Fibroblast of upper back skin (primary cell): ENCODE results near the gene GLCCI1.

Experiments used
- DNase-seq: peaks from one replicate; pipeline ENCODE4 v3.0.0-alpha.2; 2013

Gene GLCCI1

GRCh38 chr7:8134089-8134733 is 165.6 kb downstream of the GLCCI1 start:
- no peak for DNase-seq

- no peak for DNase-seq
Measured at GRCh38 chr7:8135417-8135816, 166.8 kb downstream of the GLCCI1 start.

GRCh38 chr7:8136051-8136730 is 167.6 kb downstream of the GLCCI1 start:
- no peak for DNase-seq
